HAP-1 (cell line): ENCODE measurements around the gene CCR8.
"Not testable (repeated sequence)": the region's sequence is repeated elsewhere in the genome, so short reads cannot be mapped to it uniquely, and the experiment has no call there.

Source experiments
- DNase-seq, 2 experiments: peaks; one replicate each; pipeline ENCODE4 v3.0.0-alpha.2; 2016 to 2020; ENCODE audit warnings: low spot score in 2 of 2
- H3K27me3 ChIP-seq: fragments of 250-450 bp; sonication (Bioruptor Pico); 2 replicates; pipeline ENCODE4 v1.5.1; 2020; ENCODE audit warnings: low read depth, mild to moderate bottlenecking, moderate library complexity
- H3K36me3 ChIP-seq: fragments of 250-450 bp; sonication (Bioruptor Pico); replicated peaks from 2 replicates; pipeline ENCODE4 v1.5.1; 2020; ENCODE audit warnings: mild to moderate bottlenecking
- H3K4me1 ChIP-seq: fragments of 250-450 bp; sonication (Bioruptor Pico); 2 replicates; pipeline ENCODE4 v1.5.1; 2020; ENCODE audit warnings: mild to moderate bottlenecking
- H3K4me3 ChIP-seq: fragments of 250-450 bp; sonication (Bioruptor Pico); 2 replicates; pipeline ENCODE4 v1.5.1; 2020; ENCODE audit warnings: mild to moderate bottlenecking, moderate library complexity
- H3K9me3 ChIP-seq: fragments of 250-450 bp; sonication (Bioruptor Pico); 2 replicates; pipeline ENCODE4 v1.5.1; 2020; ENCODE audit warnings: mild to moderate bottlenecking, moderate library complexity
- in situ Hi-C: fragments of 300-500 bp; cut with MboI; formaldehyde crosslinking; loops from 3 replicates; pipeline ENCODE4 v1.14.3; 2020; ENCODE audit warnings: low sequenced_read_pairs, inconsistent platforms, mixed read lengths

CCR8 gene

DNA sequence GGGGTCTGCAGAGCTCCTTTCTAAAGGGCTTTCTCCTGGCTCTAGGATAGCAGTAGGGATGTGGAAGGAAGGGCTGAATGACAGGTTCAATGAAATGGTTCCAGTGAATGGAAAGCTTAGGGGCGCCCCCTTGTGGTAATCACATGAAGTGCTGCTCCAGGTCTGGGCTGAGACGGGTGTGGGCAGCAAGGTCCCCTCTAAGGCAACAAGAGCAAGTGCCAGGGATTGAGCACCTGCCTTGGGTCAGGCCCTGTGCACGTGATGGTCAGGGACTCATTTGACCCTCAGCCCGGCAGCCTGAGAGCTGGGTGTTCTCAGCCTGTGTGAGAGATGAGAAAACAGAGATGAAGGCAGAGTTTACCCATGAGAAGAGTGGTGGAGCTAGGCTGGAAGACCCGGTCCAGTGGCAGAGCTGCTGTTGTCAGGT is 37.6 kb upstream of the CCR8 start:
- in situ Hi-C loops, result loop anchor here (10.0 to 25.0 kb wide), 2 partner anchors 107 to 180 kb away; partner anchors contain the start of genes GORASP1 and TTC21A

DNA sequence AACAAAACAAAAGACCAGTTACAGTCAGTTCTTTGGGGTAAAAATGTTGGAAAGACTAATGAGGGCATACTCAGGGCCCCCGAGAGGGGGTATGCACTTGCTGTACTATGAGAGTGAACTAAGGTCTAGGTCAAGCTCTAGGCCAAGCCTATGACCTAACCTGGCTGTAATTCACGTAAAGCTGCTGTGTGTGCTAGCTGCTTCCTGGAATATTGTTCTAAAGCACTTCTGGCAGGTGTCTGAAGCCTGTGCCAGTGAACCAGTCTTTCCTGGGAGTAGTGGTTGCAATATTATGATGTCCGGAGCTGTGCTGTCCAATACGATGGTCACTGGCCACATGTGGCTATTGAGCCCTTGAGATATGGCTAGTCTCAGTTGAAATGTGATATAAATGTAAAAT is 36.5 kb upstream of the CCR8 start:
- Histone ChIP-seq H3K27me3 (peaks cover 1% of the 10 kb centered on the region; the same call in 1 of the 2 replicates), H3K4me3 (no peak overlapping the region), H3K36me3 (no peaks in the 10 kb centered on the region), H3K4me1 (no peaks in the 10 kb centered on the region), H3K9me3 (no peaks in the 10 kb centered on the region)
- DNase-seq, result no peak
- in situ Hi-C loops, result loop anchor here (10.0 to 25.0 kb wide), 2 partner anchors 108 to 181 kb away; partner anchors contain the start of genes GORASP1 and TTC21A

More for the DNA sequence above, 37.6 kb upstream of the CCR8 start:
- peak; percentile 53 to 85 for DNase-seq
- Histone ChIP-seq H3K9me3 (no peaks in the 10 kb centered on the region), H3K4me3 (no peak overlapping the region), H3K36me3 (no peaks in the 10 kb centered on the region), H3K4me1 (no peaks in the 10 kb centered on the region), H3K27me3 (peaks cover 8% of the 10 kb centered on the region)

DNA sequence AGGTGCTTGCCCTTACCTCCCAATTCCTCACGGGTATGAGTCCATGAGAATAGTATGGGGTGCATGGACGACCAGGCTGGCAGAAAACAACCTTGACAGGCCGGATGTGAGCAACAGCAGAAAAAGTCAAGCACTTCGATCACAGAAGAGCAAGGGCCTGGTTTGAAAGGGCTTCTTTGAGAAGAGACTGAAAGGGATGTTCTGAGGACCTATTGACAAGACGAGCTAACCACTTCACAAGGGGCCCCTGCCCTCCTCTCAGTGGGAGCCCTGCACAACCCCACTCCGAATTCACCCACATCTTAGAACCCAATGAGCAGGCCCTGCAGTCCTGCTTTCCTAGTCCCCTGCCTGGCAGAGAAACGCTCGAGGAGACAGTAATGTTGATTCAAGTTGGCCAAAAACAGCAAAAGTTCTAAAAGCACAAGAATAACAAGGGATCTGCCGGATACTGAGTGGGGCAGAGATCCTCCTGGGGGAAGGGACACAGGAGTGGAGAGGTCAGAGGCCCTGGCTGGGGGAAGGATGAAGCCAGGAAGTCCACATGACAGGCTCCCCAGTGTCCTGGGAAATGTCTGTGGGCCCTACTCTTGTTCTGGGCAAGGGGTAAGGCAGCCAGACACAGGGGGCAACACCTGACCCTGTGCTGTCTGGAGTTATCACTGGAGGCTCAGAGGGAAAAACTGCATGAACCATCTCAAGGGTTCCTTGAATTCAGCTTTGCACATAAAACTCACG is 34.9 kb upstream of the CCR8 start:
- Histone ChIP-seq H3K4me3 (no peak overlapping the region), H3K9me3 (no peaks in the 10 kb centered on the region), H3K36me3 (no peaks in the 10 kb centered on the region), H3K27me3 (no peaks in the 10 kb centered on the region), H3K4me1 (no peaks in the 10 kb centered on the region)
- in situ Hi-C loops, result loop anchor here (10.0 to 25.0 kb wide), 2 partner anchors 110 to 182 kb away; partner anchors contain the start of genes GORASP1 and TTC21A
- DNase-seq, result no peak

DNA sequence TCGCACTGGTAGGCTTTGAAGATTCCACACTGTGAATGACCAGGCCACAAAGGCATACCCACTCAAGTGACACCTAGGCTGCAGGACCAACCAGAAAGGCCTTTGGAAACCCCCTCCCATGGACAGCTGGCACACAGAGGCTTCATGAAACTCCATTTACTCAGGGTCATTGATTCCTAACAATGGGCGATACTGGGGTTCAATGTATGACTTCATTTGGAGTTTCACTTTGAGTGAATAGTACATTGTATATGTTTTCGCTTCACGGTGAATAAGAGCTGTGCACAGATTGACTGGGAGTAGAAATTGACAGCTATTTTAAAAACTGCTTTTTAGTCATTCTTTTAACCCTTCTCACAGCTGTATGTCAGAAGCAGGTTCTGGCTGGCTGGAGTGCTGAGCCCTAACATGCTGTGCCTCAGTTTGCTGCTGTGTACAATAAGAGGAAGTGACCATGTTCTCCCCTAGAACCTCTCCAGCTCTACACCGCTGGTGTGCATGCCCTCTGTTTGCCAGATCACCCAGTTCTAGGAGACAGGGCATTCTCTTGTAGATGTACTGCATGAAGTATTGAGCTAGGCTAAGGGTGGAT is 34.2 kb upstream of the CCR8 start:
- Histone ChIP-seq H3K27me3 (no peaks in the 10 kb centered on the region), H3K4me1 (no peaks in the 10 kb centered on the region), H3K36me3 (no peaks in the 10 kb centered on the region), H3K9me3 (no peaks in the 10 kb centered on the region), H3K4me3 (no peak overlapping the region)
- in situ Hi-C loops, result loop anchor here (10.0 to 25.0 kb wide), 2 partner anchors 110 to 183 kb away; partner anchors contain the start of genes GORASP1 and TTC21A
- no peak for DNase-seq

DNA sequence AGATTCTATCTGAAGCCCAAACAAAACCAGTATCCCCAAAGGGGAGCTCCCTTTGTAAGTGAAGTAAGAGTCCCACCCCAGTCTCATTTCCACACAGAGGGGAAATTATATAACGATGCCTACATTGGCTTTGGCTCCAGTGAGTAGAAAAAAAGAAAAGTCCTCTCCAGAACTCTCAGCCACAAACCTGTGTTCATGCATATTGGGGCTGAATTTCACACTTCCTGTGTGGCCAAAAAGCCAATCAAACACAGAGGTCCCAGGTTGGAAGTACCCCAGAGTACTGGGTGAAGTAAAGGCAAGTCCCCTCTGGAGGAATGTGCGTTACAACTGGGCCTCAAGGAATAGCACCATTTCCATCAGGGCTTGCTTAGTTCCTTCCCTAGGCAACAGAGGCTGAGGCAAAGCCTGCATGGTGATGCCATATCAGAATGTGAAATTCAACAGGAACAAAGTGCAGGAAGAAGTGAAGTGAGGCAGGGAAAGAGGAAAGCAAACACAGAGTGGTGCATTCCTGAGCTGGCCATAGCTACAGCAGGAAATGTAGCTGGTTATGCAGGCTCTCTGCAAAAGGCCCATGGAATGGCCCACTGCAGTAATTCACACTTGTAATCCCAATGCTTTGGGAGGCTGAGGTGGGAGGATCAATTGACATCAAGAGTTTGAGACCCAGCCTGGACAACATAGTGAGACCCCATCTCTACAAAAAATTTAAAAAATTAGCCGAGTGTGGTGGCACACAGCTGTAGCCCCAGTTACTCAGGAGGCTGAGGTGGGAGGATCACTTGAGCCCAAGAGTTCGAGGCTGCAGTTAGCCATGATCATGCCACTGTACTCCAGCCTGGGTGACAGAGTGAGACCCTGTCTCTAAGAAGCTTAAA is 33.1 kb upstream of the CCR8 start:
- in situ Hi-C loops, result loop anchor here (10.0 to 25.0 kb wide), 2 partner anchors 112 to 184 kb away; partner anchors contain the start of genes GORASP1 and TTC21A
- Histone ChIP-seq H3K4me1 (no peaks in the 10 kb centered on the region), H3K36me3 (no peaks in the 10 kb centered on the region), H3K9me3 (no peaks in the 10 kb centered on the region), H3K27me3 (no peaks in the 10 kb centered on the region), H3K4me3 (no peak overlapping the region)
- no peak for DNase-seq

DNA sequence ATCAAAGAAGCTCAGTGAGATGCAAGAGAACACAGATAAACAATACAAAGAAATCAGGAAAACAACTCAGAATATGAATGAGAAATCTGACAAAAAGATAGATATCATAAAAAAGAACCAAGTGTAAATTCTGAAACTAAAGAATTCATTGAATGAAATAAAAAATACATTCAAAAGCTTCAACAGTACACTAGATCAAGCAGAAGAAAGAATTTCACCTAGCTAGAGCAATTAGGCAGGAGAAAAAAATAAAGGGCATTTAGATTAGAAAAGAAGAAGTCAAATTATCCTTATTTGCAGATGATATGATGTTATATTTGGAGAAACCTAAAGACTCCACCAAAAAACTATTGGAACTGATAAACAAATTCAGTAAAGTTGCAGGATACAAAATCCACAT is 30.2 kb upstream of the CCR8 start:
- no peaks in the 10 kb centered on the region for H3K4me1 ChIP-seq
- in situ Hi-C loops, result loop anchor here (10.0 to 25.0 kb wide), 2 partner anchors 114 to 187 kb away; partner anchors contain the start of genes GORASP1 and TTC21A
- H3K4me3 ChIP-seq, result no peak overlapping the region
- H3K36me3 ChIP-seq, result no peaks in the 10 kb centered on the region
- no peaks in the 10 kb centered on the region for H3K27me3 ChIP-seq
- DNase-seq, result no peak
- H3K9me3 ChIP-seq, result peaks cover 3% of the 10 kb centered on the region; the same call in 1 of the 2 replicates

DNA sequence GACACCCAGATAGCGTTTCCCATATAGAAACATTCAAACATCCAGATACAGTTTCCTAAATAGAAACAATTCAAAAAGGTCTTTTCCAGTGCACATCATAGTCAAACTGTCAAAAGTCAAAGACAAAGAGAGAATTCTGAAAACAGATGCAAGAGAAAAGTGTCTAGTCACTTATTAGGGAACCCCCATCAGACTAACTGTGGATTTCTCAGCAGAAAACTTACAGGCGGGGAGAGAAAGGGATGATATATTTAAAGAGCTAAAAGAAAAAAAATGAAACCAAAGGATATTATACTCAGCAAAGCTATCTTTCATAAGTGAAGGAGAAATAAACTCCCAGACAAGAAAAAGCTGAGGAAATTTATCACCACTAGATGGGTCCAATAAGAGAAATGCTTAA is 27.3 kb upstream of the CCR8 start:
- in situ Hi-C loops, result no loop called here
- H3K4me1 ChIP-seq, result no peaks in the 10 kb centered on the region

DNA sequence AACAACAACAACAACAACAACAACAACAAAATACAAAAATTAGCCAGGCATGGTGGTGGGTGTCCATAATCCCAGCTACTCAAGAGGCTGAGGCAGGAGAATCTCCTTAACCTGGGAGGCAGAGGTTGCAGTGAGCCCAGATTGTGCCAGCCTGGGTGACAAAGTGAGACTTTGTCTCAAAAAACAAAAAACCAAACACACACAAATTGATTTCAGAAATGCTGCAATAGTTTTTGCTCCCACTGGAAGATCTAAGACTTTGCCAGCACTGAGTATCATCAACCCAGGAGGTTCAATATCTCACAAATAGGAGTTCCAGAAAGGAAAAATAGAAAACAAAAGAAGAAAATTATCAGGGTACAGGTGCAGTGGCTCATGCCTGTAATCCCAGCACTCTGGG is 16.2 kb upstream of the CCR8 start:
- no peaks in the 10 kb centered on the region for H3K4me1 ChIP-seq
- H3K4me3 ChIP-seq, result no peak overlapping the region
- H3K27me3 ChIP-seq, result no peaks in the 10 kb centered on the region
- H3K36me3 ChIP-seq, result no peaks in the 10 kb centered on the region
- H3K9me3 ChIP-seq, result no peaks in the 10 kb centered on the region; the same call in 1 of the 2 replicates
- DNase-seq, result no peak
- in situ Hi-C loops, result no loop called here

More for the DNA sequence above, 27.3 kb upstream of the CCR8 start:
- DNase-seq, result no peak
- Histone ChIP-seq H3K9me3 (peaks cover 3% of the 10 kb centered on the region; the same call in 1 of the 2 replicates), H3K4me3 (no peak overlapping the region), H3K36me3 (no peaks in the 10 kb centered on the region), H3K27me3 (no peaks in the 10 kb centered on the region; the same call in 1 of the 2 replicates)

DNA sequence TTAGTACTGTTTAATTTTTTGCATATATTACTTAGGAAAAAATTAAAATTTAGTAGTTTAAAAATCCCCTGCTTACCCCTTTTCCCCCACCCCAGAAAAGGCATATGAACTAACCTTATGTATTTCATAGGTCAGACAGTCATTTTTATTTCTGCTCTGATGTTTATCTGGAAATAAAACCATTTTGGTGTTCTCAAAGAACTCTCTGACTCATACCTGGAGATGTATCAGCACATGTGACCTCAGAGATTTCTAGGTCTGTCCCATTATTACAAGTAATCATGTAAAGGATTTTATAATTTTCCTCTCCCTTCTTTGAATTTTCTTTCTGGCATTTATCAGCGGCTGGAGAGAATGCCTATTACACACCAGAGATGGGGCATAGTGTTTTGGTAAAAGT is 14.1 kb upstream of the CCR8 start:
- no peaks in the 10 kb centered on the region for H3K4me1 ChIP-seq
- H3K4me3 ChIP-seq, result no peak overlapping the region
- H3K27me3 ChIP-seq, result no peaks in the 10 kb centered on the region
- H3K36me3 ChIP-seq, result no peaks in the 10 kb centered on the region
- in situ Hi-C loops, result no loop called here
- H3K9me3 ChIP-seq, result no peaks in the 10 kb centered on the region; the same call in 1 of the 2 replicates
- DNase-seq, result no peak

DNA sequence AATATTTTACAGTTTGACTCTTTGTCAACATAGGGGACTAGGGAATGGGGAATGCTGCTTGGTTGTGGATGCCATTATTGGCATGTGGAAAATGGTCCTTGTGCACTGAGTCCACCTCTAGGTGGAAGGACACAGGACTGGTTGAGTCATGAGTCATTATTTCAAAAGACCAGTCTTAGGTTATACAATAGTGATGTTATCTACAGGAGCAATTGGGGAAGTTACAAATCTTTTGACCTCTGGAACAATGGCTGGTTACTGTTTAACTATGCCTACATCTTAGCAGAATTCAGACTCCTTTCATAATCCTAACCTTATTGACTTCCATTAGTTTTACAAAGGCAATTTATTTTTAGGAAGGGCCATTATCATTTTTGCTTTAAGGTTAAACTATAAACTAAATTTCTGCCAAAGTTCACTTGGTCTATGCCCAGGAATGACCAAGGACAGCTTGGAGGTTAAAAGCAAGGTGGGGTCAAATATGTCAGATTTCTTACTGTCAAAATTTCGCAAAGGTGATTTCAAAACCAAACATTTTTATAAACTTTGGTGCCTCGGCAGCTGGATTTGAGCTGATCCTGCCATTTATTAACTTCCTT is 11.8 kb upstream of the CCR8 start:
- no peaks in the 10 kb centered on the region for H3K27me3 ChIP-seq
- peaks cover under 1% of the 10 kb centered on the region; the same call in 1 of the 2 replicates for H3K4me1 ChIP-seq
- DNase-seq, result no peak
- H3K9me3 ChIP-seq, result no peaks in the 10 kb centered on the region
- no peak overlapping the region for H3K4me3 ChIP-seq
- in situ Hi-C loops, result no loop called here
- no peaks in the 10 kb centered on the region for H3K36me3 ChIP-seq

DNA sequence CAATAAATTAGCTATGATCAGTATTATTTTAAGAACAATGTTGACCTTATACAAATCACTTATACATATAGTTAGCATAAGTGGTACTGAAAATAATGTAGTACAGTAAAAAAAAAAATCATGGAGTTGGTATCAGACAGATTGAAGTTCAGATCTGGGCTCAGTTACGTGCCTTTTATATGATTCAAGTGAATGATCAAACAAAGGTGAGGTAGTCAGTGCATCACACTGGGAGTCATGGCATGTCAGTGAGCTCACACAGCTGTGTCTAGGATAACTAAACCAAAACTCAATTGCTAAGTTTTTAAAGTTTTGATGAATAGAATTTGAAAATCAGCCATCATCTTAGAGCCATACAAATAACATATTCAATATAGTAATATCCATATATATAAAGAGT is 11.2 kb upstream of the CCR8 start:
- DNase-seq, result no peak
- H3K9me3 ChIP-seq, result no peaks in the 10 kb centered on the region
- H3K4me1 ChIP-seq, result peaks cover 7% of the 10 kb centered on the region
- in situ Hi-C loops, result no loop called here
- no peaks in the 10 kb centered on the region for H3K27me3 ChIP-seq
- H3K36me3 ChIP-seq, result no peaks in the 10 kb centered on the region
- H3K4me3 ChIP-seq, result no peak overlapping the region

DNA sequence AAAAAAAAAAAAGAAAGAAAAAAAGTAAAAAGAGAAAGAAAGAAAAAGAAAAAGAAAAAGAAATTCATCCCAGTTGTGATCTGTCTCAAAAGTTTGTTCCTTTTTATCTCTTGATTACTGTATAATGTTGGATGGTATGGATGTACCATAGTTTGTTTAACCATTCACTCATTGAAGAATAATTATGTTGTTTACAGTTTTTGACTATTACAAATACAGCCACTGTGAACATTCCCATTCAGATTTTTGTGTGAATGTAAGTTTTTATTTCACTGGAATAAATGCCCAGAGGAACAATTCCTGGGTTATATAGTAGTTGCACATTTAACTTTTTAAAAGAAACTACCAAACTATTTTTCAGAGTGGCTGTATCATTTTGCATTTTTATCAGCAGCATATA is 10.3 kb upstream of the CCR8 start:
- Histone ChIP-seq H3K27me3 (no peaks in the 10 kb centered on the region), H3K9me3 (no peaks in the 10 kb centered on the region), H3K36me3 (no peaks in the 10 kb centered on the region), H3K4me1 (peaks cover 8% of the 10 kb centered on the region), H3K4me3 (no peak overlapping the region)
- no peak for DNase-seq
- in situ Hi-C loops, result no loop called here

DNA sequence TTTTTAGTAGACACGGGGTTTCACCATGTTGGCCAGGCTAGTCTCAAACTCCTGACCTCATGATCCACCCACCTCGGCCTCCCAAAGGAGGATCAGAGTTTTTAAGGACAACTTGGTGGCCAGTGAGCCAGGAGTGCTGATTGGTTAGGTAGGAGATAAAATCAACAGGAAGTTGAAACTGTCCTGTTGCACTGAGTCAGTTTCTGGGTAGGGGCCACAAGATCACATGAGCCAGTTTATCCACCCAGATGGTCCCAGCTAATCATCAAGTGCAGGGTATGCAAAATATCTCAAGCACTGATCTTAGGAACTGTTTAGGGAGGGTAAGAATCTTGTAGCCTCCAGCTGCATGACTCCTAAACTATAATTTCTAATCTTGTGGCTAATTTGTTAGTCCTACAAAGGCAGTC is 7.9 kb upstream of the CCR8 start:
- H3K4me1 ChIP-seq, H3K36me3 ChIP-seq, H3K9me3 ChIP-seq, DNase-seq, in situ Hi-C loops, H3K27me3 ChIP-seq, H3K4me3 ChIP-seq: not testable (repeated sequence)
